ENCODE results near the gene APOO.

Gene APOO

GRCh38 chrX:23851544-23851943 lies 56.2 kb downstream of the APOO start:
- H3K4me3 ChIP-seq (ENCODE audit: low read length) = no peak overlapping the region
- no peak overlapping the region for H3K27ac ChIP-seq (ENCODE audit: low read depth, low read length)
- H3K9ac ChIP-seq (ENCODE audit: low read length) = no peak overlapping the region
- H3K36me3 ChIP-seq (ENCODE audit: control insufficient read depth, insufficient read depth, low read length) = no peaks in the 10 kb centered on the region
- H3K27me3 ChIP-seq (ENCODE audit: control insufficient read depth, insufficient read depth, low read length) = no peaks in the 10 kb centered on the region
- H3K4me1 ChIP-seq (ENCODE audit: control insufficient read depth, insufficient read depth, low read length) = no peaks in the 10 kb centered on the region

GRCh38 chrX:23849241-23849640 lies 58.5 kb downstream of the APOO start:
- no peaks in the 10 kb centered on the region for H3K4me1 ChIP-seq (ENCODE audit: control insufficient read depth, insufficient read depth, low read length)
- H3K36me3 ChIP-seq (ENCODE audit: control insufficient read depth, insufficient read depth, low read length) = no peaks in the 10 kb centered on the region
- no peak overlapping the region for H3K4me3 ChIP-seq (ENCODE audit: low read length)

GRCh38 chrX:23845351-23845817 lies 62.4 kb downstream of the APOO start:
- Histone ChIP-seq H3K27me3 (ENCODE audit: control insufficient read depth, insufficient read depth, low read length) (no peaks in the 10 kb centered on the region), H3K36me3 (ENCODE audit: control insufficient read depth, insufficient read depth, low read length) (no peaks in the 10 kb centered on the region), H3K4me3 (ENCODE audit: low read length) (no peak overlapping the region), H3K27ac (ENCODE audit: low read depth, low read length) (peak overlapping the region; percentile 24), H3K4me1 (ENCODE audit: control insufficient read depth, insufficient read depth, low read length) (no peaks in the 10 kb centered on the region), H3K9ac (ENCODE audit: low read length) (no peak overlapping the region)

More at GRCh38 chrX:23849241-23849640, 58.5 kb downstream of the APOO start:
- Histone ChIP-seq H3K9ac (ENCODE audit: low read length) (no peak overlapping the region), H3K27me3 (ENCODE audit: control insufficient read depth, insufficient read depth, low read length) (no peaks in the 10 kb centered on the region), H3K27ac (ENCODE audit: low read depth, low read length) (no peak overlapping the region)

- Histone ChIP-seq H3K27ac (ENCODE audit: low read depth, low read length) (no peak overlapping the region), H3K4me3 (ENCODE audit: low read length) (no peak overlapping the region), H3K9ac (ENCODE audit: low read length) (no peak overlapping the region)
Observed at GRCh38 chrX:23844502-23845138, 63.1 kb downstream of the APOO start.

GRCh38 chrX:23841847-23842522 lies 65.8 kb downstream of the APOO start:
- no peak overlapping the region for H3K27ac ChIP-seq (ENCODE audit: low read depth, low read length)
- no peaks in the 10 kb centered on the region for H3K36me3 ChIP-seq (ENCODE audit: control insufficient read depth, insufficient read depth, low read length)
- no peak overlapping the region for H3K4me3 ChIP-seq (ENCODE audit: low read length)
- H3K9ac ChIP-seq (ENCODE audit: low read length) = no peak overlapping the region
- H3K4me1 ChIP-seq (ENCODE audit: control insufficient read depth, insufficient read depth, low read length) = no peaks in the 10 kb centered on the region
- no peaks in the 10 kb centered on the region for H3K27me3 ChIP-seq (ENCODE audit: control insufficient read depth, insufficient read depth, low read length)

More at GRCh38 chrX:23844502-23845138, 63.1 kb downstream of the APOO start:
- Histone ChIP-seq H3K27me3 (ENCODE audit: control insufficient read depth, insufficient read depth, low read length) (no peaks in the 10 kb centered on the region), H3K36me3 (ENCODE audit: control insufficient read depth, insufficient read depth, low read length) (no peaks in the 10 kb centered on the region), H3K4me1 (ENCODE audit: control insufficient read depth, insufficient read depth, low read length) (no peaks in the 10 kb centered on the region)

GRCh38 chrX:23840674-23841073 lies 67.1 kb downstream of the APOO start:
- H3K4me1 ChIP-seq (ENCODE audit: control insufficient read depth, insufficient read depth, low read length) = no peaks in the 10 kb centered on the region
- no peaks in the 10 kb centered on the region for H3K36me3 ChIP-seq (ENCODE audit: control insufficient read depth, insufficient read depth, low read length)
- no peak overlapping the region for H3K9ac ChIP-seq (ENCODE audit: low read length)
- no peaks in the 10 kb centered on the region for H3K27me3 ChIP-seq (ENCODE audit: control insufficient read depth, insufficient read depth, low read length)
- H3K4me3 ChIP-seq (ENCODE audit: low read length) = no peak overlapping the region
- no peak overlapping the region for H3K27ac ChIP-seq (ENCODE audit: low read depth, low read length)

GRCh38 chrX:23838953-23839352 lies 68.8 kb downstream of the APOO start:
- Histone ChIP-seq H3K4me1 (ENCODE audit: control insufficient read depth, insufficient read depth, low read length) (no peaks in the 10 kb centered on the region), H3K27ac (ENCODE audit: low read depth, low read length) (no peak overlapping the region), H3K36me3 (ENCODE audit: control insufficient read depth, insufficient read depth, low read length) (no peaks in the 10 kb centered on the region), H3K27me3 (ENCODE audit: control insufficient read depth, insufficient read depth, low read length) (no peaks in the 10 kb centered on the region), H3K9ac (ENCODE audit: low read length) (no peak overlapping the region), H3K4me3 (ENCODE audit: low read length) (no peak overlapping the region)

GRCh38 chrX:23832721-23833120 lies 75.0 kb downstream of the APOO start:
- no peak overlapping the region for H3K27ac ChIP-seq (ENCODE audit: low read depth, low read length)
- H3K36me3 ChIP-seq (ENCODE audit: control insufficient read depth, insufficient read depth, low read length) = no peaks in the 10 kb centered on the region
- no peaks in the 10 kb centered on the region for H3K27me3 ChIP-seq (ENCODE audit: control insufficient read depth, insufficient read depth, low read length)
- H3K4me1 ChIP-seq (ENCODE audit: control insufficient read depth, insufficient read depth, low read length) = no peaks in the 10 kb centered on the region
- H3K9ac ChIP-seq (ENCODE audit: low read length) = no peak overlapping the region
- no peak overlapping the region for H3K4me3 ChIP-seq (ENCODE audit: low read length)

GRCh38 chrX:23828881-23829280 lies 78.9 kb downstream of the APOO start:
- H3K36me3 ChIP-seq (ENCODE audit: control insufficient read depth, insufficient read depth, low read length) = no peaks in the 10 kb centered on the region
- H3K4me3 ChIP-seq (ENCODE audit: low read length) = no peak overlapping the region
- H3K27me3 ChIP-seq (ENCODE audit: control insufficient read depth, insufficient read depth, low read length) = no peaks in the 10 kb centered on the region
- H3K9ac ChIP-seq (ENCODE audit: low read length) = no peak overlapping the region
- H3K4me1 ChIP-seq (ENCODE audit: control insufficient read depth, insufficient read depth, low read length) = no peaks in the 10 kb centered on the region
- H3K27ac ChIP-seq (ENCODE audit: low read depth, low read length) = no peak overlapping the region

- Histone ChIP-seq H3K36me3 (ENCODE audit: control insufficient read depth, insufficient read depth, low read length) (no peaks in the 10 kb centered on the region), H3K27me3 (ENCODE audit: control insufficient read depth, insufficient read depth, low read length) (no peaks in the 10 kb centered on the region), H3K4me1 (ENCODE audit: control insufficient read depth, insufficient read depth, low read length) (peaks cover 3% of the 10 kb centered on the region), H3K27ac (ENCODE audit: low read depth, low read length) (no peak overlapping the region), H3K4me3 (ENCODE audit: low read length) (no peak overlapping the region), H3K9ac (ENCODE audit: low read length) (no peak overlapping the region)
Observed at GRCh38 chrX:23826653-23827052, 81.1 kb downstream of the APOO start.

- Histone ChIP-seq H3K9ac (ENCODE audit: low read length) (no peak overlapping the region), H3K36me3 (ENCODE audit: control insufficient read depth, insufficient read depth, low read length) (no peaks in the 10 kb centered on the region), H3K4me3 (ENCODE audit: low read length) (no peak overlapping the region), H3K4me1 (ENCODE audit: control insufficient read depth, insufficient read depth, low read length) (peaks cover 3% of the 10 kb centered on the region), H3K27ac (ENCODE audit: low read depth, low read length) (no peak overlapping the region), H3K27me3 (ENCODE audit: control insufficient read depth, insufficient read depth, low read length) (no peaks in the 10 kb centered on the region)
Observed at GRCh38 chrX:23826216-23826615, 81.5 kb downstream of the APOO start.

- Histone ChIP-seq H3K36me3 (ENCODE audit: control insufficient read depth, insufficient read depth, low read length) (no peaks in the 10 kb centered on the region), H3K27me3 (ENCODE audit: control insufficient read depth, insufficient read depth, low read length) (no peaks in the 10 kb centered on the region), H3K4me1 (ENCODE audit: control insufficient read depth, insufficient read depth, low read length) (peaks cover 3% of the 10 kb centered on the region), H3K4me3 (ENCODE audit: low read length) (no peak overlapping the region), H3K9ac (ENCODE audit: low read length) (no peak overlapping the region), H3K27ac (ENCODE audit: low read depth, low read length) (no peak overlapping the region)
Observed at GRCh38 chrX:23825675-23826074, 82.1 kb downstream of the APOO start.

- H3K36me3 ChIP-seq (ENCODE audit: control insufficient read depth, insufficient read depth, low read length) = no peaks in the 10 kb centered on the region
- H3K4me1 ChIP-seq (ENCODE audit: control insufficient read depth, insufficient read depth, low read length) = peaks cover 3% of the 10 kb centered on the region
- no peak overlapping the region for H3K4me3 ChIP-seq (ENCODE audit: low read length)
- H3K27ac ChIP-seq (ENCODE audit: low read depth, low read length) = peak overlapping the region; percentile 43
- no peak overlapping the region for H3K9ac ChIP-seq (ENCODE audit: low read length)
- H3K27me3 ChIP-seq (ENCODE audit: control insufficient read depth, insufficient read depth, low read length) = no peaks in the 10 kb centered on the region
Observed at GRCh38 chrX:23822841-23823240, 84.9 kb downstream of the APOO start.
